Measurements from ENCODE around the gene STK32B. TPM values are rescaled to one million over a fixed set of nuclear protein-coding genes. Genes with fewer than 3 reads are reported as not detected.

STK32B gene
- total and polyA plus RNA-seq, 2 of the 4 experiments (the other 2 are of a cell fraction), result 5.5 to 6.3 TPM

DNA sequence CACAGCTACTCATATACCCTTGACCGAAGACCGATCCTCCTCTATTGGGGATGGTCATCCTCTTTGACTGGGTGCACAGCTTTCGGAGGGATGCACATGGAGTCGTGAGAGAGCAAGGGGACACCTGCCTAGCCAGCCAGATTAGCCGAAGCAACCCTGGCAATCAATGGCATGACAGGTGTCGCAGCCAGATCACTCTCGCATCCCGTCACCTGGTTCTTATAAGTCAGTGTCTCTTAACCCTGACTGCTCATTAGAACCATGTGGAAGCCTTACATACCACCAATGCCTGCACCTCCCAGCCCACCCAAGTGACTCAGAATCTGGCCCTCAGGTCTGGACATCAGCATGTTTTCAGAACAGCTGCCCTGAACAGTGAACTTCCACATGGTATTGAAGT lies 407.4 kb downstream of the STK32B start:
- H2AK5ac ChIP-seq (ENCODE audit: low read depth, low read length), result no peak overlapping the region
- no peak overlapping the region for H2BK20ac ChIP-seq (ENCODE audit: low read depth, low read length)
- no peak for DNase-seq
- no peak overlapping the region for H3K18ac ChIP-seq (ENCODE audit: low read depth, low read length)
- dilution Hi-C loops (cut with HindIII; ENCODE audit: low sequenced_read_pairs, unreplicated experiment), result no loop called here
- intact Hi-C loops (cut with micrococcal nuclease), result loop anchor here (1.0 kb wide), 1 partner anchor 463 kb away; no protein-coding TSS in a partner anchor
- no peak overlapping the region for H3K27ac ChIP-seq (ENCODE audit: insufficient read depth, low read length)
- no peak overlapping the region for H3K14ac ChIP-seq (replicated peaks; ENCODE audit: low read depth, low read length)
- no peak overlapping the region for H3K56ac ChIP-seq (ENCODE audit: extremely low read depth, insufficient read depth, low read length)
- no peak overlapping the region for H2BK120ac ChIP-seq (ENCODE audit: low read depth, low read length)
- no peak overlapping the region for H3K23ac ChIP-seq (ENCODE audit: low read depth, low read length)
- BruUV-seq (replicated peaks), result no TSS peak
- no peaks in the 10 kb centered on the region for H3K9me3 ChIP-seq (ENCODE audit: control insufficient read depth, insufficient read depth, low read length)
- 90% methylated on average over 4 of the region's 8 CpGs; no CpG with 5 or more reads in 1 of the 2 experiments for WGBS, 2 experiments (ENCODE audit: extremely low coverage in 2 of 2, insufficient read length in 1 of 2)
- no peak overlapping the region for H2AK9ac ChIP-seq (replicated peaks; ENCODE audit: low read depth, low read length, poor library complexity)
- no peaks in the 10 kb centered on the region for H4K20me1 ChIP-seq (ENCODE audit: insufficient read depth, low read length)
- H3K79me1 ChIP-seq (ENCODE audit: low read depth in 1 of 2, low read length in 2 of 2), result no peaks in the 10 kb centered on the region
- no peak overlapping the region for H3K4ac ChIP-seq (ENCODE audit: low read depth, low read length)
- ChIA-PET POLR2A (ENCODE audit: unreplicated experiment) (interaction anchor here (0.6 kb wide), 1 partner anchor 27 kb away, joined by 3 read pairs; no protein-coding TSS in a partner anchor), CTCF (interaction anchor here (1.0 kb wide), 1 partner anchor 462 kb away, joined by 3 read pairs; no protein-coding TSS in a partner anchor)
- TF ChIP-seq, protein P1, sequence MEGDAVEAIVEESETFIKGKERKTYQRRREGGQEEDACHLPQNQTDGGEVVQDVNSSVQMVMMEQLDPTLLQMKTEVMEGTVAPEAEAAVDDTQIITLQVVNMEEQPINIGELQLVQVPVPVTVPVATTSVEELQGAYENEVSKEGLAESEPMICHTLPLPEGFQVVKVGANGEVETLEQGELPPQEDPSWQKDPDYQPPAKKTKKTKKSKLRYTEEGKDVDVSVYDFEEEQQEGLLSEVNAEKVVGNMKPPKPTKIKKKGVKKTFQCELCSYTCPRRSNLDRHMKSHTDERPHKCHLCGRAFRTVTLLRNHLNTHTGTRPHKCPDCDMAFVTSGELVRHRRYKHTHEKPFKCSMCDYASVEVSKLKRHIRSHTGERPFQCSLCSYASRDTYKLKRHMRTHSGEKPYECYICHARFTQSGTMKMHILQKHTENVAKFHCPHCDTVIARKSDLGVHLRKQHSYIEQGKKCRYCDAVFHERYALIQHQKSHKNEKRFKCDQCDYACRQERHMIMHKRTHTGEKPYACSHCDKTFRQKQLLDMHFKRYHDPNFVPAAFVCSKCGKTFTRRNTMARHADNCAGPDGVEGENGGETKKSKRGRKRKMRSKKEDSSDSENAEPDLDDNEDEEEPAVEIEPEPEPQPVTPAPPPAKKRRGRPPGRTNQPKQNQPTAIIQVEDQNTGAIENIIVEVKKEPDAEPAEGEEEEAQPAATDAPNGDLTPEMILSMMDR (conservative IDR thresholded peaks at IDR 0.05; ENCODE audit: low read depth, low read length), result no peak
- no peak for TF ChIP-seq RCOR1 (IDR thresholded peaks at IDR 0.05; ENCODE audit: insufficient replicate concordance, low read length)
- TF ChIP-seq NFE2L2 (IDR thresholded peaks at IDR 0.05; ENCODE audit: low read depth, low read length), result no peak
- TF ChIP-seq CEBPB (IDR thresholded peaks at IDR 0.05; ENCODE audit: low read depth, low read length), result no peak
- TF ChIP-seq BHLHE40 (IDR thresholded peaks at IDR 0.05; ENCODE audit: low read depth, low read length), result no peak
- TF ChIP-seq RAD21 (IDR thresholded peaks at IDR 0.05; ENCODE audit: low read length), result no peak
- no peak for TF ChIP-seq MAZ (IDR thresholded peaks at IDR 0.05; ENCODE audit: borderline replicate concordance, low read depth, low read length)
- no peak for TF ChIP-seq POLR2A (IDR thresholded peaks at IDR 0.05; ENCODE audit: low read depth, low read length)
- TF ChIP-seq FOS (IDR thresholded peaks at IDR 0.05; ENCODE audit: low read depth, low read length), result no peak
- no peak for TF ChIP-seq CHD1 (IDR thresholded peaks at IDR 0.05; ENCODE audit: low read depth, low read length)
- no peak for TF ChIP-seq ELK1 (IDR thresholded peaks at IDR 0.05; ENCODE audit: borderline replicate concordance, low read depth, low read length)
- no peak for TF ChIP-seq MXI1 (IDR thresholded peaks at IDR 0.05; ENCODE audit: borderline replicate concordance, low read depth, low read length)
- TF ChIP-seq SMC3 (IDR thresholded peaks at IDR 0.05; ENCODE audit: low read depth, low read length), result no peak
- TF ChIP-seq MAFK (IDR thresholded peaks at IDR 0.05; ENCODE audit: low read depth, low read length), result no peak
- no peak for TF ChIP-seq USF2 (IDR thresholded peaks at IDR 0.05; ENCODE audit: low read depth, low read length)
- TF ChIP-seq RFX5 (IDR thresholded peaks at IDR 0.05; ENCODE audit: low read depth, low read length), result no peak
- H2BK5ac ChIP-seq (ENCODE audit: low read depth, low read length, poor library complexity, severe bottlenecking), result no peak overlapping the region
- no peaks in the 10 kb centered on the region for H3K9me1 ChIP-seq (ENCODE audit: insufficient read depth, low read length)
- no peaks in the 10 kb centered on the region for H3K4me1 ChIP-seq (ENCODE audit: control insufficient read depth, insufficient read depth, low read length)
- no peak overlapping the region for H4K8ac ChIP-seq (ENCODE audit: low read depth in 2 of 2, low read length in 2 of 2)
- H3K4me3 ChIP-seq (ENCODE audit: insufficient read depth, low read depth, low read length), result no peak overlapping the region
- H2BK15ac ChIP-seq (ENCODE audit: low read depth, low read length), result no peak overlapping the region
- H4K91ac ChIP-seq (ENCODE audit: insufficient read depth, low read depth, low read length), result no peak overlapping the region
- ATAC-seq (ENCODE audit: low read depth), result no peak
- H3K4me2 ChIP-seq (ENCODE audit: low read depth, low read length), result no peak overlapping the region
- no peak overlapping the region for H2AFZ ChIP-seq (replicated peaks; ENCODE audit: low read length, poor library complexity)
- in situ Hi-C loops (cut with MboI; ENCODE audit: low sequenced_read_pairs), result loop anchor here (10.0 kb wide), 1 partner anchor 464 kb away; no protein-coding TSS in a partner anchor
- no peaks in the 10 kb centered on the region for H3K27me3 ChIP-seq (ENCODE audit: control insufficient read depth, insufficient read depth, low read length)
- H3K9ac ChIP-seq (ENCODE audit: low read depth, low read length), result no peak overlapping the region
- H3K36me3 ChIP-seq (ENCODE audit: control insufficient read depth, insufficient read depth, low read length), result no peaks in the 10 kb centered on the region
- no peak overlapping the region for H4K5ac ChIP-seq (ENCODE audit: low read depth, low read length)
